Measurements from ENCODE around the gene AFF2.
"Not testable (repeated sequence)": the region's sequence is repeated elsewhere in the genome, so short reads cannot be mapped to it uniquely, and the experiment has no call there.

Gene AFF2

GRCh38 chrX:148871422-148872160, 371.2 kb downstream of the AFF2 start:
- no peak for DNase-seq

GRCh38 chrX:148872161-148872535, 371.7 kb downstream of the AFF2 start:
- DNase-seq, result no peak

- no peak for DNase-seq
These were observed 372.5 kb downstream of the AFF2 start for GRCh38 chrX:148872881-148873280.

GRCh38 chrX:148874636-148875246, 374.3 kb downstream of the AFF2 start:
- no peak for DNase-seq

GRCh38 chrX:148878371-148878770, 378.0 kb downstream of the AFF2 start:
- DNase-seq, result no peak

GRCh38 chrX:148885203-148885602, 384.8 kb downstream of the AFF2 start:
- no peak for DNase-seq

GRCh38 chrX:148893395-148893794, 393.0 kb downstream of the AFF2 start:
- DNase-seq, result no peak

GRCh38 chrX:148902581-148902980, 402.2 kb downstream of the AFF2 start:
- no peak for DNase-seq

- DNase-seq, result no peak
These were observed 402.8 kb downstream of the AFF2 start for GRCh38 chrX:148903176-148903575.

GRCh38 chrX:148904421-148905111, 404.1 kb downstream of the AFF2 start:
- DNase-seq, result no peak

GRCh38 chrX:148905400-148905799, 405.0 kb downstream of the AFF2 start:
- no peak for DNase-seq

GRCh38 chrX:148906628-148907027, 406.2 kb downstream of the AFF2 start:
- not testable (repeated sequence) for DNase-seq

GRCh38 chrX:148909758-148910157, 409.3 kb downstream of the AFF2 start:
- no peak for DNase-seq

GRCh38 chrX:148913971-148914370, 413.6 kb downstream of the AFF2 start:
- DNase-seq, result no peak

GRCh38 chrX:148914783-148915182, 414.4 kb downstream of the AFF2 start:
- DNase-seq, result no peak

- no peak for DNase-seq
These were observed 415.1 kb downstream of the AFF2 start for GRCh38 chrX:148915474-148915873.

- DNase-seq, result no peak
These were observed 417.0 kb downstream of the AFF2 start for GRCh38 chrX:148917441-148917840.

GRCh38 chrX:148923631-148924030, 423.2 kb downstream of the AFF2 start:
- DNase-seq, result no peak

GRCh38 chrX:148926371-148926770, 426.0 kb downstream of the AFF2 start:
- DNase-seq, result no peak

- no peak for DNase-seq
These were observed 428.4 kb downstream of the AFF2 start for GRCh38 chrX:148928811-148929210.

GRCh38 chrX:148929686-148930085, 429.3 kb downstream of the AFF2 start:
- no peak for DNase-seq

GRCh38 chrX:148930206-148930729, 429.9 kb downstream of the AFF2 start:
- DNase-seq, result no peak

GRCh38 chrX:148933881-148934280, 433.5 kb downstream of the AFF2 start:
- no peak for DNase-seq

GRCh38 chrX:148938348-148938747, 437.9 kb downstream of the AFF2 start:
- DNase-seq, result no peak
